Left lung (tissue), 10 donors: Measurements from ENCODE around the gene KIF22. TPM values are rescaled to one million over a fixed set of nuclear protein-coding genes. Genes with fewer than 3 reads are reported as not detected.
A peak's percentile ranks its signal among the peaks of the same experiment; 100 is the strongest.

Source experiments
- ATAC-seq: fragments of 200-7000 bp; cut with Tn5 transposase; one replicate; pipeline ENCODE4 v1.9.1; 2020; ENCODE audit warnings: moderate library complexity
- DNase-seq, 4 donors: peaks; one replicate each; pipeline ENCODE4 v3.0.0-alpha.2; 2013 to 2020
- H3K27ac ChIP-seq, 2 donors: fragments of 200-600 bp; sonication (generic) in 1 of 2; one replicate each; pipeline versions ENCODE4 v1.5.0 to v1.8.0; 2020 to 2021
- H3K27me3 ChIP-seq, 2 donors: fragments of 200-600 bp; sonication (generic) in 1 of 2; one replicate each; pipeline versions ENCODE4 v1.5.0 to v1.8.0; 2020 to 2021
- H3K36me3 ChIP-seq, 2 donors: fragments of 200-600 bp; sonication (generic) in 1 of 2; one replicate each; pipeline versions ENCODE4 v1.5.0 to v1.8.0; 2020 to 2021
- H3K4me1 ChIP-seq, 2 donors: fragments of 200-600 bp; one replicate each; pipeline ENCODE4 v1.8.0; 2021
- H3K4me3 ChIP-seq, 2 donors: fragments of 200-600 bp; sonication (generic) in 1 of 2; one replicate each; pipeline versions ENCODE4 v1.5.0 to v1.8.0; 2020 to 2021; ENCODE audit warnings: mild to moderate bottlenecking in 1 of 2
- H3K9me3 ChIP-seq, 2 donors: fragments of 200-600 bp; sonication (generic) in 1 of 2; one replicate each; pipeline versions ENCODE4 v1.5.0 to v1.8.0; 2020 to 2021
- intact Hi-C, 2 donors: fragments of 100-400 bp; cut with DNase I; formaldehyde crosslinking; loops; one replicate each; pipeline versions ENCODE4 v1.11.2 to v1.14.2; 2022
- polyA plus RNA-seq, 6 donors: library from polyadenylated mRNA; unstranded; fragments of 120-200 nt; gene quantifications; one replicate each; pipeline ENCODE4 v1.2.1, GENCODE V29; 2013; ENCODE audit not compliant: insufficient read length in 6 of 6
- total RNA-seq, 2 donors: library from RNA; stranded (reverse); fragmentation: NEBNext Ultra II Directional; extraction: Animal tissue kit (Norgen Biotek cat#: 25700); gene quantifications; one replicate each; pipeline ENCODE4 v1.2.1, GENCODE V29; 2021
- TF ChIP-seq, protein P1 (sequence below), 2 donors: fragments of 200-600 bp; sonication (generic) in 1 of 2; IDR thresholded peaks; one replicate each; pipeline versions ENCODE4 v1.5.0 to v1.8.0; 2021; ENCODE audit warnings: antibody characterized with exemption in 2 of 2
- donor health status: DM: no; HTN: yes; CAD: no.
- donor health status: DM: no; HTN: no; CAD: no.

KIF22 gene
- total and polyA plus RNA-seq, 8 donors, result 24.8 to 92.2 (median 57.2) TPM

DNA sequence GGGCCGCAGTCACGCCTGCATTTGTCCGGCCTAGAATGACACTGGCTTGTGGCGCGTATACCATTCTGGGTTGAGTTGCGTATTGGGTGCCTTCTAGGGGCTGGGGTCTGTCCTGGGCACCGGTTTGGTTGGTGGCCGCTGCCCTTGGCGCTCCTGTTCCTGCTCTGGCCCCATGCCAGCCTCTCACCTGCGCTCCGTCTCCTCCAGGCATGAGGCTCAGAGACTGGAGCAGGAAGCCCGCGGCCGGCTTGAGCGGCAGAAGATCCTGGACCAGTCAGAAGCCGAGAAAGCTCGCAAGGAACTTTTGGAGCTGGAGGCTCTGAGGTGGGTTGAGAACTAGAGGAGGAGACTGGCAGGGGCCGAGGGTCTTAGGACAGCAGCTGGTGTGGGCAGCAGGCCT, 55.1 kb downstream of the KIF22 start:
- H3K4me1 ChIP-seq, result peaks cover 0 to 23% of the 10 kb centered on the region in 2 donors
- H3K4me3 ChIP-seq, result no peak overlapping the region
- DNase-seq, result peak in 1 of 4 donors; percentile 84
- intact Hi-C loops, result no loop called here
- H3K9me3 ChIP-seq, result no peaks in the 10 kb centered on the region
- peaks cover 0 to 87% of the 10 kb centered on the region in 2 donors for H3K36me3 ChIP-seq
- H3K27ac ChIP-seq, result peak overlapping the region in 1 of 2 donors; percentile 48
- TF ChIP-seq, protein P1, sequence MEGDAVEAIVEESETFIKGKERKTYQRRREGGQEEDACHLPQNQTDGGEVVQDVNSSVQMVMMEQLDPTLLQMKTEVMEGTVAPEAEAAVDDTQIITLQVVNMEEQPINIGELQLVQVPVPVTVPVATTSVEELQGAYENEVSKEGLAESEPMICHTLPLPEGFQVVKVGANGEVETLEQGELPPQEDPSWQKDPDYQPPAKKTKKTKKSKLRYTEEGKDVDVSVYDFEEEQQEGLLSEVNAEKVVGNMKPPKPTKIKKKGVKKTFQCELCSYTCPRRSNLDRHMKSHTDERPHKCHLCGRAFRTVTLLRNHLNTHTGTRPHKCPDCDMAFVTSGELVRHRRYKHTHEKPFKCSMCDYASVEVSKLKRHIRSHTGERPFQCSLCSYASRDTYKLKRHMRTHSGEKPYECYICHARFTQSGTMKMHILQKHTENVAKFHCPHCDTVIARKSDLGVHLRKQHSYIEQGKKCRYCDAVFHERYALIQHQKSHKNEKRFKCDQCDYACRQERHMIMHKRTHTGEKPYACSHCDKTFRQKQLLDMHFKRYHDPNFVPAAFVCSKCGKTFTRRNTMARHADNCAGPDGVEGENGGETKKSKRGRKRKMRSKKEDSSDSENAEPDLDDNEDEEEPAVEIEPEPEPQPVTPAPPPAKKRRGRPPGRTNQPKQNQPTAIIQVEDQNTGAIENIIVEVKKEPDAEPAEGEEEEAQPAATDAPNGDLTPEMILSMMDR (IDR thresholded peaks at IDR 0.05), result no peak
- no peaks in the 10 kb centered on the region for H3K27me3 ChIP-seq
- peak; percentile 23 for ATAC-seq

DNA sequence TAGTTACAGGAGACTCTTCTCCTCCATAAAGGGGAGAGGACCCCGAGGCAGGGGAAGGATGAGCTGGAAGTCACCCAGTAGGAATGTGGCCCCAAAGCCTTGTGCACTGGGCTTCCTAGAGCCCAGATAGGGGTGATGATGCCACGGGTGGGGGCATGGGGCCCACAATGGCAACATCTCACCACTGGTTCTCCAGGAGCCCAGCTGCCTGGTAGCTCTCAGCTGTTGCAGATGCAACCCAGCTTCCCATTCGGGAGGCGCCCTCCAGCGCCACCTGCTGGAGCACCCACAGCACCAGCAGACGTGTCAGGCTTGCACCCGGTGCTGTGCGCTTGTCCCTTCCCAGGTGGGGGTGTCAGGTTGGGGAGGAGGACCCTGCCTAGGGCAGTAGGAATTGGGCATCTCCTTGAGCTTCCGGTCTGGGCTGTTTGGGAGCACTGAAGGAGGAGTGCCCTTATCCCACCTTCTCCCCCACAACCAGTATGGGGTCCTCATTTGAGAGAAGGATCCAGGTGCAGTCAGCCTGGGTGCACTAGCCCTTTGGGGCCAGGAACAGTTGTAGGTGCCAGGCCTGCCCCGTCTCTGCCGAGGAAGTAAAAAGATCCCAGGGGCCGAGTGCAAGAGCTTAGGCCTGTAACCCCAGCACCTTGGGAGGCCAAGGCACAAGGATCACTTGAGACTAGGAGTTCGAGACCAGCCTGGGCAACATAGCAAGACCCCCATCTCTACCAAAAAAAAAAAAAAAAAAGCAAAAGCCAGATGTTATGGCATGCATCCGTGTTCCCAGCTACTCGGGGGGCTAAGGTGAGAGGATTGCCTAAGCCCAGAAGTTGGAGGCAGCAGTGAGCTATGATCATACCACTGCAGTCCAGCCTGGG, 58.1 kb downstream of the KIF22 start:
- Histone ChIP-seq H3K4me3 (no peak overlapping the region), H3K27me3 (no peaks in the 10 kb centered on the region), H3K9me3 (no peaks in the 10 kb centered on the region), H3K36me3 (peaks cover 0 to 60% of the 10 kb centered on the region in 2 donors), H3K4me1 (peaks cover 0 to 23% of the 10 kb centered on the region in 2 donors), H3K27ac (no peak overlapping the region)
- intact Hi-C loops, result no loop called here
- DNase-seq (peak in 3 of 4 donors; percentile 52 to 97 (median 79)), ATAC-seq (peak; percentile 71)
- TF ChIP-seq, protein P1 (IDR thresholded peaks at IDR 0.05), result peak; percentile 73 to 89

DNA sequence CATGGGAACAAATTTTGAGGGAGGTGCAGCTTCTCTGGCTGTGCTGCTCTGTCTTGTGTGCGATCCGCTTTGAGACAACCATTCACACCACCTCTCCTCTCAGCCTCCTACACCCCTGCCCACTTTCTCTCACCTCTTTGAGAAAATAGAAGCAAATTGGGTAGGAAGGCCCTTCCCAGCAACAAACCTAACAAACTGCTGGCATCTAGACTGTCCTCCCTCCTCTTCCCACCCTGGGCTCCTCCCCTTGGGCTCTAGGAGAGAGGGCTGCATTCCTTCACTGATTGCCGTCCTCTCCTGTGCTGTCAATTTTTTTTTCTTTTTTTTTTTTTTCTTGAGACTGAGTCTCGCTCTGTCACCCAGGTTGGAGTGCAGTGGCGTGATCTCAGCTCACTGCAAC, 59.0 kb downstream of the KIF22 start:
- Histone ChIP-seq H3K4me1 (peaks cover 0 to 21% of the 10 kb centered on the region in 2 donors), H3K27me3 (no peaks in the 10 kb centered on the region), H3K36me3 (peaks cover 0 to 51% of the 10 kb centered on the region in 2 donors), H3K9me3 (no peaks in the 10 kb centered on the region), H3K27ac (no peak overlapping the region), H3K4me3 (no peak overlapping the region)
- no peak for DNase-seq
- intact Hi-C loops, result no loop called here
- TF ChIP-seq, protein P1 (IDR thresholded peaks at IDR 0.05), result no peak
- peak; percentile 41 for ATAC-seq

DNA sequence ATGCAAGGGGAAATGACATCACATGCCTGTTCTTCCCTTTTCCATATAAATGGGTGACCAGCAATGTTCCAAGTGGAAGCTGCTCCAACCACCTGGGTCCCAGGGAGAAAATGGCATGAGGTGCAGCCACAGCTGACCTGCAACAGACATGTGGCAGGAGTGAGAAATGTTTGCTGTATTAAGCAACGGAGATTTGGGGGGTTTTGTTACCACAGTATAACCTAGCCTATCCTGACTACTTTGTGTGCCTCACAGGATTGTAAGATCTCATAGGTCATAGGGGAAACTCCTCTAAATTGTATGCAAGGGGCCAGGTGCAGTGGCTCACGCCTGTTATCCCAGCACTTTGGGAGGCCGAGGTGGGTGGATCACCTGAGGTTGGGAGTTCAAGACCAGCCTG, 60.4 kb downstream of the KIF22 start:
- Histone ChIP-seq H3K4me3 (no peak overlapping the region), H3K4me1 (peaks cover 0 to 11% of the 10 kb centered on the region in 2 donors), H3K27me3 (no peaks in the 10 kb centered on the region), H3K9me3 (no peaks in the 10 kb centered on the region), H3K27ac (no peak overlapping the region), H3K36me3 (peaks cover 0 to 36% of the 10 kb centered on the region in 2 donors)
- ATAC-seq (no peak), DNase-seq (no peak)
- TF ChIP-seq, protein P1 (IDR thresholded peaks at IDR 0.05), result no peak
- intact Hi-C loops, result loop anchor here in 1 of 2 donors (10.0 kb wide), 1 partner anchor 154 kb away; no protein-coding TSS in a partner anchor

DNA sequence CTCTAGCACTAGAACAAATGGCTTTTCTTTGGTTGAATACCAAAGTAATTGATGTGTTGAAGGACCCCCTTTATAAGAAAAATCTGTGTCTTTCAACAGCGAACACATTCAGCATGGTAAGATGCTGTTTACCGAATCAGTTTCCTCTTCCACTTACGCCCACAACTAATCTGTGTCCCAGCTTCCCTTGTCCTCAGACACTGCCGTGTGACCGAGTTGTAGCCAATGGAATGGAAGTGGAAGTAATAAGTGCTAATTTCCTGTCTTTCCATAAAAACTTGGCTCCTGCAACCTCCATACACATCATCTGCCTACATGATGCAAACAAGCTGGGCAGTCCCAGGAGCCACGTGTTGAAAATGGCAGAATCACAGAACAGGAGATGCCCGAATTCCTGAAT, 62.1 kb downstream of the KIF22 start:
- DNase-seq (peak in 1 of 4 donors; percentile 66), ATAC-seq (peak; percentile 14)
- Histone ChIP-seq H3K27me3 (no peaks in the 10 kb centered on the region), H3K9me3 (no peaks in the 10 kb centered on the region), H3K4me1 (peaks cover 0 to 8% of the 10 kb centered on the region in 2 donors), H3K27ac (peak overlapping the region in 1 of 2 donors; percentile 20), H3K36me3 (peaks cover 0 to 20% of the 10 kb centered on the region in 2 donors), H3K4me3 (no peak overlapping the region)
- intact Hi-C loops, result loop anchor here in 1 of 2 donors (10.0 kb wide), 1 partner anchor 152 kb away; no protein-coding TSS in a partner anchor
- TF ChIP-seq, protein P1 (IDR thresholded peaks at IDR 0.05), result no peak
